Left hindlimb (tissue), 1 donor: ENCODE data around the gene SH3BP2.

Source experiments
- DNase-seq: peaks from one replicate; pipeline ENCODE4 v3.0.0-alpha.2; 2018

SH3BP2 gene

GRCh38 chr4:2791518-2792395 lies 1.1 kb upstream of the SH3BP2 start:
- DNase-seq: peak; percentile 30

GRCh38 chr4:2792396-2792710 lies 532 bp upstream of the SH3BP2 start:
- no peak for DNase-seq

DNA sequence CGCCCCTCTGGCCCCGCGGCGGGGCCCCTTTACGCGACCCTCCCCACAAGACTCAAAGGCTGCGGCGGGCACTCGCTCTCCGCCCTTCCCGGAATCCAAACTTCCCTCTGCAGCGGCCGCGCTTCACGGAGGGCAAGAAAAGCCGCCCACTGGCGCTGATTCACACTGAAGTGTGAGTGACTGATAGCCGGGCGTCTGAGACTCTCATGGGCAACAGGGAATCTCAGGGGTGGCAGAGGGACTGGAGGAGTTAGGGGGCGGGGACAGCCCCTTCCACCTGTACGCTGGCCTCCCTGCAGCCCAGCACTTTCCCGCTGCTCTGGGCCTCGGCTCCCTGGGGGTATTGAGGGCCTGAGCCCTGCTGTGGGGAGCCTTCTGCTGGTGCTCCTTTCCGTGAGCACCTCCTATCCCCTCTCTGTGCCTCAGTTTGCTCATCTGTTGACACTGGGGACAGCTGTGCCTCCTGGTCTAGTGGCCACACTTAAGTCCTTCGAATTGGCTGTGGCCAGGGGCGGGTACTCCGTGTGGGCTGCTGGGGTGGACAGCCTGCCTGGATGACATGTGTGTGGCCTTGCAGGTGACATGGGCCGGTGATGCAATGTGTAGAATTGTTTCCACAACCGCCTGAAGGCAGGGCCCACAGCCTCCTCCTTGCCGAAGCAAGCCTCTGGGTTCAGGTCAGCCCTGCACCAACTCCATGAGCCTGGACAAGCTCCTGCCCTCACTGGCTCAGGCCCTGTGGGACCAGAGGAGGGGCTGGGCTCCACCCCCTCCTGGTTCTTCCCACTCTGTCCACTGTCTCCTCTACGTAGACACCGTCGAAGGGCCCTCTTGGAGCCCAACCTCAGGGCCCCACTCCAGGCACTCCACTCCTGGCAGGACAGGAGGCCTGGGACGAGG lies 951 bp downstream of the SH3BP2 start:
- peak; percentile 57 for DNase-seq

DNA sequence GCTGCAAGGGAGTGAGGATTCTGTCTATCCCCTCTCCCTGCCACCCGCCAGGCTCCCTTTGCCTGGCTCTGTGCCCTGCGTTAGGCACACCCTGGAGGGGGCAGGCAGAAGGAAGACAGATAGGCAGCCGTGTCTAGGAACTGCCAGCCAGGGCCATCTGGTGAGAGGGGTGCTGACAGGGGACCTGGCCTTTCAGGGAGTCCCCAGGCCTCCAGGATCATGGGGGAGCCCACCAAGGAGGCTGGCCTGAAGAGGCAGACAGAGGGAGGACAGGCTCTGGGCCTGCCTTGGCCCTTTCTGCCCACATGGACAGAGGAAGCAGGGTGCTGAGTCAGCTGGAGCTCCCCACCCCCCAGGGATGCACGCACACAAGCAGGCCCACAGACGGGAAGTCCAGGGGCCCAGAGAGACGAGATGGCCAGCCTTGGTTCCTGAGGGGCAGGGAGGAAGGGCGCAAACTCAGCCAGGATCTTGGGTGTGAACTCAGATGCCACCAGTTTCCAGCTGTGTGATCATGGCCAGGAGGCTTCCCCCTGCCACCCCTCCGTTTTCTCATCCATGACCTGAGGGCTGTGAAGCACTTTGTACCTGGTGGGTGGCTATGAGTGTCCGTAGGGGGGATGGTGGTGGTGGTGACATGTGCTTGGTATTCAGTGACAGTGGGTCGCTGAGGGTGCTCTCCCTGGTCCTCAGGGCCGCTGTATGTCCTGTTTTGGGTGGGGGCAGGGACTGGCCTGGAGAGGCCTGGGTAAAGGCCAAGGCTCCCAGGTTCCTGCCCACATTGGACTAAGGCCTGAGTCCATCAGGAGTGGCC lies 1.8 kb downstream of the SH3BP2 start:
- DNase-seq: peak; percentile 66

DNA sequence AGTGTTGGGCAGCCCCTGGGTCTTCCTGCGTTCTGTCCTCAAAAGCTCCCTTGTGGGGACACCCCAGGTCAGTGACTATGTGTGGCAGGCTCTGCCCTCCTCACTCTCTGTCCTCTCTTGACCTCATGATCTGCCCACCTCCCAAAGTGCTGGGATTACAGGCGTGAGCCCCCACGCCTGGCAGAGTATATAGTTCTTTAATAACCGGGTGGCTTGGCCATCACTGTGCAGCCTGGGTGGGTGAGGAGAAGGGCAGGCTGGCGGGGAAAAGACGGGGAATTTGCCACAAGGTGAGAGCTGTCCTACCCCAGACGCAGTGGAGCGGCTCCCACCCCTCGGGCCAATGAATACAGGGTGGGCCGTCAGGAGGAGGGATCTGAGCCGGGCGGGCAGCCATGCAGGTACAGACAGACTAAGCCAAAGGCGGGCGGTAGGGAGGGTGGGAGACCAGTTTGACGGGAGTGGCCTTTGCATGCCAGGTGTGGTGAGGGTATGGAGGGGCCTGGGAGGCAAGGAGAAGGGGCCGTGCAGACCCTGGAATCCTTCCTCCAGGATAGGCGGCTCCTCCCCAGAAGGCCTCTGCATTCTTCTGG lies 2.5 kb downstream of the SH3BP2 start:
- peak; percentile 38 for DNase-seq

DNA sequence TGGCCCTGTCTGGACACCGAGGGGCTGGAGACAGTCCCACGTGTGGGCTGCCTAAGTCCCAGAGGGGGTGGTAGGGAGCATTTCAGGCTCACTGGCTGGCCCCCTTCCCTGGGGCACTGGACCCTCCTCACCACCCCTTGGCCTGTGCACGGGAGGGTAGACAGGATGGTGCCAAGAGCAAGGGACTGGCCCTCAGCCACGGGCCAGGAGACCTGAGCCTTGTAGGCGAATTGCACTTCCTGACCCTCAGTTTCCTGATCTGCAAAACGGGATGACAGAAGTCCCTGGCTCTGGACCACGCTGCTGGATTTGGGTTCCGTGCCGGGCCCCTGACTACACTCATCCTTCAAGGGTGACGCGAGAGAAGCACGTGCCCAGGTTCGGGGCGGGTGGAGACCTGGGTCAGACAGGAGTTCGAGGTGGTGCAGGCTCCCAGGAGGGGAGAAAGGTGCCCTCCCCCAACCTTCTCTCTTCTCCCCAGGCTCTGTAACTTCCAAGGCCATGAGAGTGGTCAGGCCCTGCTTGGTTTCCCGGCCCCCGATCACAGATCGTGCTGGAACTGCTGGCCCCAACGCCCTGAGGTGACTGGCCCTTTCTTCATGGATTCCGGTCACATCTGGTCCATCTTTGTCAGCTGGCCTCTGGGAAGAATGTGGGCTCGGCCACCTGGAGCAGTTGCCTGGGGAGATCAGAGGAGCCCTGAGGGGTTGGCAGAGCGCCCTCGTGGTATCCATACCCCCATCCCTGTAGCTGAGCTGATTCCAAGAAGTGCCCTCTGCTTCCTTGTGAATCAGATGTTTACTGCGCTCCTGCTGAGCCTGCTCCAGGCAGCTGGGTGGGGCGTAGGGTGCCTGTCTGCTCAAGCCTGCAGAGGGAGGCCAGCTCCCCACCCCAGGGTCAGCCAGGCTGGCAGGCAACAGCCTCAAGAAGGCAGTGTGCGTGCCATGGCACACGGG lies 3.3 kb downstream of the SH3BP2 start:
- peak; percentile 38 for DNase-seq

DNA sequence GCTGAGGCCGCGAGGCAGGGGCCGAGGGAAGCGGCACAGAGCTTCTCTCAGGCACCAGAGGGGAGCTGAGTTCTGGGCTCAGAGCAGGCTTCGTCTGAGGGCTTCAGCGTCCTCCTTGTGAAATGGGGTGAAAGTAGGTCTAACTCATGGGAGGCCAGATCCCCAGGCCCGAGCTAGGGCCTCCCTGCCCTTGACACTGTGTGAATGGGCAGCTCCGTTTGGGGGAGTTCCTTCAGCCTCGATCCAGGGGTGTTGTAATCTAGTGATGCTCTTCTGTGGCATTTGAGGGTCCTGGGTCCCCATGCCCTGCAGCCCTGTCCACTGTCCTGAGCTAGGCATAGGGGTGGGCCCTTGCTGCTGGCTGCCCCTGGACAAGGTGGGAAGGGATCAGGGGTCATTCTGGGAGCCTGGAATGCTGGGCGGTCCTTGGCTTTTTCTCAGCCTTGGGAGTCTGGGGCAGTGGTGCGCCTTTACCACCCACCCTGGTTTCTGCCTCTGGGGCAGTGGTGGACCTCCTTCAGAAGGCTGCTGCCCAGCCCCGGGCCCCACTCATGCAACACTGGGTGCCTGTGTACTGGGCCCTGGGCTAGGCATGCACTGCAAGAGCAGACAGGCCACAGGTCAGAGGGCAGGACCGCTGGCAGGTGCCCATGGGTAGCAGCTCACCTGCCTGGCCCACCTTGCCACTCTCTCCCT lies 4.1 kb downstream of the SH3BP2 start:
- peak; percentile 15 for DNase-seq

GRCh38 chr4:2797545-2798305 lies 4.8 kb downstream of the SH3BP2 start:
- peak; percentile 23 for DNase-seq

GRCh38 chr4:2798399-2799223 lies 5.7 kb downstream of the SH3BP2 start:
- peak; percentile 84 for DNase-seq

- DNase-seq: peak; percentile 32
These were observed 6.5 kb downstream of the SH3BP2 start for GRCh38 chr4:2799224-2799911.

- DNase-seq: peak; percentile 46
These were observed 7.2 kb downstream of the SH3BP2 start for GRCh38 chr4:2799971-2800690.

DNA sequence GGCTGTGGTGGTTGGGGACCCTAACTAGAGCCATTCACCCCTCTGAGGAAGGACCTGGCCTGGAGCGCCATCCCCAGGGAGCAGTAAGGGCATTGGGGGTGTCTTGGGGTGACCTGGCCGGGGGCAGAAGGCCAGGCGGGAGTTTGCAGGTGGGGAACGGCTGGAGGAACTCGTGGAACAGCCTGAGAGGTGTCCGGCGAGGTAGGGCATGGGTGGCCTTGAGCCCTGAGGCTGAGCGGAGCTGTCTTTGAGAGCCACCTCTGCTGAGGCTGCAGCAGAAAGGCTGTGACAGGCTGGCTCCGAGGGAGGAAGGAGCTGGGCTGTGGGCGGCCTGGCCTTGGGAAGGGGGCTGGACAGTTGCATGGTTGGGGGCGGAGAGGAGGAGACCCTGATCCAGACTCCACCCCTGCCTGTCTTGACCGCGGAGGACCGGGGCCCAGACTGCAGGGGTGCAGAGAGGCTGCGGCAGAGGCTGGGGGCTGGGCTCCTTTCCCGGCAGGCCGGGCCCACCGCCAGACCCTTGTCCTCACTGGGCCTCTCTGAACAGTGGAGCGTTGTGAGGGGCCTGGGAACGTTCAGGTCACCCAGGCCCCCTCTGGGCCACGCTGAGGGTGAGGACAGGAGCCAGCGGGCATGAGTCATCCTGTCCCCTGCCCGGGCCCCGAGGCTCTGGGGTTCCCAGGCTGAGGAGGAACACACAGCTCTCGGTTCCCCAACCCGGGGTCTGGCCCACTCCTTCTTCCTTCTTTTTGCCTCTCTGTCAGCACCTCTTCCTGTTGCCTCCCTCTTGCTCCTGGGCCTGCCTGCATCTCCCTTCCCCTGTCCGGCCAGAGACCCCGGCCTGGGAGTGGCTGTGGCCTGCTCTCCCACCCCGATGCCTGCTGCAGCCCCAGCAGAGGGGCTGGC lies 8.1 kb downstream of the SH3BP2 start:
- DNase-seq: peak; percentile 97

GRCh38 chr4:2802618-2803531 lies 10.0 kb downstream of the SH3BP2 start:
- DNase-seq: peak; percentile 32

- DNase-seq: peak; percentile 32
These were observed 11.0 kb downstream of the SH3BP2 start for GRCh38 chr4:2803624-2804448.
